K562 (cell line): ENCODE measurements around the gene CNPY2. TPM values are rescaled to one million over a fixed set of nuclear protein-coding genes. Genes with fewer than 3 reads are reported as not detected.
A peak's percentile ranks its signal among the peaks of the same experiment; 100 is the strongest.

Source experiments
- BACH1 ChIP-seq: fragments of 200-800 bp; sonication (Bioruptor generic); IDR thresholded peaks from 2 replicates; pipeline ENCODE4 v1.6.1; 2016; ENCODE audit warnings: missing genetic modification characterization, missing compliant biosample characterization
- HDAC3 ChIP-seq: fragments of 450-650 bp; IDR thresholded peaks from 2 replicates; pipeline ENCODE4 v1.6.1; 2018; ENCODE audit warnings: borderline replicate concordance, mild to moderate bottlenecking, moderate library complexity; ENCODE audit not compliant: partially characterized antibody
- KLF13 ChIP-seq: fragments of 450-650 bp; IDR thresholded peaks from 2 replicates; pipeline ENCODE4 v1.6.1; 2016; ENCODE audit warnings: missing genetic modification characterization, low read depth, mild to moderate bottlenecking, missing compliant biosample characterization, moderate library complexity, borderline replicate concordance
- MEF2D ChIP-seq: conservative IDR thresholded peaks from 2 replicates; pipeline ENCODE4 v1.6.1; 2016; ENCODE audit warnings: low read depth, missing genetic modification characterization, missing compliant biosample characterization
- NEUROD1 ChIP-seq: fragments of 150-350 bp; IDR thresholded peaks from 2 replicates; pipeline ENCODE4 v1.6.1; 2014; ENCODE audit warnings: borderline replicate concordance, low read length, low read depth; ENCODE audit not compliant: partially characterized antibody
- OTX1 ChIP-seq: fragments of 450-650 bp; formaldehyde crosslinking; IDR thresholded peaks from 2 replicates; pipeline ENCODE4 v1.4.0; 2022; ENCODE audit warnings: mild to moderate bottlenecking
- POLR2G ChIP-seq: fragments of 200-400 bp; formaldehyde crosslinking; IDR thresholded peaks from 2 replicates; pipeline ENCODE4 v1.6.1; 2017; ENCODE audit warnings: low read depth, mild to moderate bottlenecking, antibody characterized with exemption, low read length, moderate library complexity
- RAD21 ChIP-seq, 2 experiments: fragments of 250-450 bp in 1 of 2; fragments of 450-650 bp in 1 of 2; sonication (Bioruptor Pico) in 1 of 2; formaldehyde crosslinking in 1 of 2; IDR thresholded peaks in 1 of 2; conservative IDR thresholded peaks in 1 of 2; 2 replicates each; pipeline versions ENCODE4 v1.4.0 to v1.8.0; 2020 to 2022; ENCODE audit warnings: mild to moderate bottlenecking in 2 of 2, moderate library complexity in 1 of 2
- SIRT6 ChIP-seq: IDR thresholded peaks from one replicate; pipeline ENCODE4 v1.6.1; 2012; ENCODE audit warnings: low read depth, mild to moderate bottlenecking, control low read depth, inconsistent platforms, low read length, moderate library complexity
- TRIM24 ChIP-seq, 2 experiments: fragments of 450-650 bp; IDR thresholded peaks; 2 replicates each; pipeline ENCODE4 v1.6.1; 2016
- ZFPM2 ChIP-seq: fragments of 250-450 bp; sonication (Bioruptor Pico); IDR thresholded peaks from 2 replicates; pipeline ENCODE4 v1.5.1; 2022; ENCODE audit warnings: mild to moderate bottlenecking
- ZNF197 ChIP-seq: fragments of 200-800 bp; sonication (Bioruptor generic); IDR thresholded peaks from 2 replicates; pipeline ENCODE4 v1.6.1; 2016; ENCODE audit warnings: low read depth, missing genetic modification characterization, missing compliant biosample characterization
- polyA plus RNA-seq, 8 experiments: library from polyadenylated mRNA; depleted of rRNA in 4 of 8; stranded (reverse) in 5 of 8; unstranded in 3 of 8; fragments of >200 nt; fragmentation: Nextera tagmentation in 2 of 8; fragmentation: Illumina TruSeq in 1 of 8; extraction: Ambion mirVana in 2 of 8; extraction: Trizol in 1 of 8; gene quantifications; 2 replicates each; pipeline versions ENCODE4 v1.2.1 to v1.2.3, GENCODE V29; 2011 to 2014; ENCODE audit warnings: inconsistent platforms in 1 of 8, missing spikeins in 1 of 8
- total RNA-seq, 7 experiments: library from RNA; depleted of rRNA in 6 of 7; stranded (reverse); fragments of >200 nt in 6 of 7; fragmentation: Illumina TruSeq in 2 of 7; extraction: Trizol in 2 of 7; gene quantifications; 2 replicates each; pipeline versions ENCODE4 v1.2.1 to v1.2.3, GENCODE V29; 2011 to 2021; ENCODE audit warnings: low replicate concordance in 1 of 7
- TF ChIP-seq, protein P1 (sequence below): fragments of 450-650 bp; conservative IDR thresholded peaks from 2 replicates; pipeline ENCODE4 v1.6.1; 2016; ENCODE audit warnings: missing genetic modification characterization, low read depth, mild to moderate bottlenecking, control low read depth, missing compliant biosample characterization
- TF ChIP-seq, protein P2 (sequence below): fragments of 450-650 bp; formaldehyde crosslinking; IDR thresholded peaks from 2 replicates; pipeline ENCODE4 v1.4.0; 2022; ENCODE audit warnings: missing genetic modification characterization
- TF ChIP-seq, protein P3 (sequence below): sonication (generic); formaldehyde crosslinking; IDR thresholded peaks from 2 replicates; pipeline ENCODE4 v1.8.0; 2022; ENCODE audit warnings: missing genetic modification reagents, mild to moderate bottlenecking, borderline replicate concordance
- TF ChIP-seq, protein P4 (sequence below): fragments of 450-650 bp; formaldehyde crosslinking; IDR thresholded peaks from 2 replicates; pipeline ENCODE4 v1.4.0; 2022; ENCODE audit warnings: missing genetic modification characterization
- TF ChIP-seq, protein P5 (sequence below): fragments of 250-450 bp; sonication (Bioruptor Pico); IDR thresholded peaks from 2 replicates; pipeline ENCODE4 v1.5.0; 2021; ENCODE audit warnings: mild to moderate bottlenecking, borderline replicate concordance

Gene CNPY2
- total and polyA plus RNA-seq, 9 of the 15 experiments (the other 6 are each of a cell fraction or from before 2014, with no cell fraction given) = 33.8 to 190 (median 138) TPM

DNA sequence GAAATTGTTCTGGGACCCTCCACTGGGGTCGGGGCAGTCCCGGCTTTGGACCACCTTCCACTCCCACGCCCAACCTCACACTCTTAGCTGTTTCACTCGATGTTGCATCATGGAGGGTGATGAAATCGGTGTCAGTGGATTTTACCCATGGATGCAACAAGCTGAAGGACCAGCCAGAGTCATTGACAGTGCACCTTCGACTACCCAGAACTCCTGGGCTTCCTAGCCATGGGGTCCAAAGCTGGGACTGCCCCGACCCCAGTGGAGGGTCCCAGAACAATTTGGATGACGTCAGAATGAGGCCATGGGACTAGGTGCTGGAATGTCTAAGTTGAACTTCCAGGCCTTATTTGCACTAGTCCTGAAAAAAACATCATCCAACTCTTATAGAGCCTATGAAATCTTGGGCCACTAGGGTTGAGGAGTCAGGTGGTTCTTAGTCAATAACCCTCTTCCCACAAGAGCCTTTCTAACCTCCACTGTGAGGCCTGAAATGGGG lies 22.0 kb upstream of the CNPY2 start (continued):
- TF ChIP-seq, protein P1, sequence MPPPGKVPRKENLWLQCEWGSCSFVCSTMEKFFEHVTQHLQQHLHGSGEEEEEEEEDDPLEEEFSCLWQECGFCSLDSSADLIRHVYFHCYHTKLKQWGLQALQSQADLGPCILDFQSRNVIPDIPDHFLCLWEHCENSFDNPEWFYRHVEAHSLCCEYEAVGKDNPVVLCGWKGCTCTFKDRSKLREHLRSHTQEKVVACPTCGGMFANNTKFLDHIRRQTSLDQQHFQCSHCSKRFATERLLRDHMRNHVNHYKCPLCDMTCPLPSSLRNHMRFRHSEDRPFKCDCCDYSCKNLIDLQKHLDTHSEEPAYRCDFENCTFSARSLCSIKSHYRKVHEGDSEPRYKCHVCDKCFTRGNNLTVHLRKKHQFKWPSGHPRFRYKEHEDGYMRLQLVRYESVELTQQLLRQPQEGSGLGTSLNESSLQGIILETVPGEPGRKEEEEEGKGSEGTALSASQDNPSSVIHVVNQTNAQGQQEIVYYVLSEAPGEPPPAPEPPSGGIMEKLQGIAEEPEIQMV (tag) = 0 out of 2 replicates have a peak, but pooled peaks have one; percentile 48
- TF ChIP-seq, protein P2, sequence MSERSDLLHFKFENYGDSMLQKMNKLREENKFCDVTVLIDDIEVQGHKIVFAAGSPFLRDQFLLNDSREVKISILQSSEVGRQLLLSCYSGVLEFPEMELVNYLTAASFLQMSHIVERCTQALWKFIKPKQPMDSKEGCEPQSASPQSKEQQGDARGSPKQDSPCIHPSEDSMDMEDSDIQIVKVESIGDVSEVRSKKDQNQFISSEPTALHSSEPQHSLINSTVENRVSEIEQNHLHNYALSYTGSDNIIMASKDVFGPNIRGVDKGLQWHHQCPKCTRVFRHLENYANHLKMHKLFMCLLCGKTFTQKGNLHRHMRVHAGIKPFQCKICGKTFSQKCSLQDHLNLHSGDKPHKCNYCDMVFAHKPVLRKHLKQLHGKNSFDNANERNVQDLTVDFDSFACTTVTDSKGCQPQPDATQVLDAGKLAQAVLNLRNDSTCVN (CRISPR knock-in tag) = 0 out of 2 replicates have a peak, but pooled peaks have one; percentile 33
- no peak; the same call in 1 of the 2 replicates for TF ChIP-seq KLF13 (tag)
- peak; percentile 86; the same call in 1 of the 2 replicates for TF ChIP-seq ZNF197 (CRISPR knock-in tag)
- peak; percentile 87 for TF ChIP-seq TRIM24 (IDR thresholded peaks at IDR 0.05)
- TF ChIP-seq OTX1 (CRISPR knock-in tag) = no peak
- TF ChIP-seq MEF2D (tag) = 0 out of 2 replicates have a peak, but pooled peaks have one; percentile 17
- TF ChIP-seq, protein P3, sequence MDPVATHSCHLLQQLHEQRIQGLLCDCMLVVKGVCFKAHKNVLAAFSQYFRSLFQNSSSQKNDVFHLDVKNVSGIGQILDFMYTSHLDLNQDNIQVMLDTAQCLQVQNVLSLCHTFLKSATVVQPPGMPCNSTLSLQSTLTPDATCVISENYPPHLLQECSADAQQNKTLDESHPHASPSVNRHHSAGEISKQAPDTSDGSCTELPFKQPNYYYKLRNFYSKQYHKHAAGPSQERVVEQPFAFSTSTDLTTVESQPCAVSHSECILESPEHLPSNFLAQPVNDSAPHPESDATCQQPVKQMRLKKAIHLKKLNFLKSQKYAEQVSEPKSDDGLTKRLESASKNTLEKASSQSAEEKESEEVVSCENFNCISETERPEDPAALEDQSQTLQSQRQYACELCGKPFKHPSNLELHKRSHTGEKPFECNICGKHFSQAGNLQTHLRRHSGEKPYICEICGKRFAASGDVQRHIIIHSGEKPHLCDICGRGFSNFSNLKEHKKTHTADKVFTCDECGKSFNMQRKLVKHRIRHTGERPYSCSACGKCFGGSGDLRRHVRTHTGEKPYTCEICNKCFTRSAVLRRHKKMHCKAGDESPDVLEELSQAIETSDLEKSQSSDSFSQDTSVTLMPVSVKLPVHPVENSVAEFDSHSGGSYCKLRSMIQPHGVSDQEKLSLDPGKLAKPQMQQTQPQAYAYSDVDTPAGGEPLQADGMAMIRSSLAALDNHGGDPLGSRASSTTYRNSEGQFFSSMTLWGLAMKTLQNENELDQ (CRISPR knock-in tag) = 0 out of 2 replicates have a peak, but pooled peaks have one; percentile 50
- TF ChIP-seq SIRT6 = no peak
- TF ChIP-seq POLR2G = peak; percentile 31; the same call in 1 of the 2 replicates
- peak; percentile 81 for TF ChIP-seq BACH1
- TF ChIP-seq, protein P4, sequence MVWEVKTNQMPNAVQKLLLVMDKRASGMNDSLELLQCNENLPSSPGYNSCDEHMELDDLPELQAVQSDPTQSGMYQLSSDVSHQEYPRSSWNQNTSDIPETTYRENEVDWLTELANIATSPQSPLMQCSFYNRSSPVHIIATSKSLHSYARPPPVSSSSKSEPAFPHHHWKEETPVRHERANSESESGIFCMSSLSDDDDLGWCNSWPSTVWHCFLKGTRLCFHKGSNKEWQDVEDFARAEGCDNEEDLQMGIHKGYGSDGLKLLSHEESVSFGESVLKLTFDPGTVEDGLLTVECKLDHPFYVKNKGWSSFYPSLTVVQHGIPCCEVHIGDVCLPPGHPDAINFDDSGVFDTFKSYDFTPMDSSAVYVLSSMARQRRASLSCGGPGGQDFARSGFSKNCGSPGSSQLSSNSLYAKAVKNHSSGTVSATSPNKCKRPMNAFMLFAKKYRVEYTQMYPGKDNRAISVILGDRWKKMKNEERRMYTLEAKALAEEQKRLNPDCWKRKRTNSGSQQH (CRISPR knock-in tag) = peak; percentile 68; the same call in 1 of the 2 replicates
- peak; percentile 5 for TF ChIP-seq HDAC3
- 0 out of 4 replicates have a peak, but pooled peaks of 1 of the 2 experiments have one; percentile 8 for TF ChIP-seq RAD21 (CRISPR knock-in tag; conservative IDR thresholded peaks at IDR 0.05 in 1 of 2, IDR thresholded peaks at IDR 0.05 in 1 of 2)
- TF ChIP-seq ZFPM2 (CRISPR knock-in tag) = 0 out of 2 replicates have a peak, but pooled peaks have one; percentile 13
- peak; percentile 64 for TF ChIP-seq NEUROD1
- TF ChIP-seq, protein P5, sequence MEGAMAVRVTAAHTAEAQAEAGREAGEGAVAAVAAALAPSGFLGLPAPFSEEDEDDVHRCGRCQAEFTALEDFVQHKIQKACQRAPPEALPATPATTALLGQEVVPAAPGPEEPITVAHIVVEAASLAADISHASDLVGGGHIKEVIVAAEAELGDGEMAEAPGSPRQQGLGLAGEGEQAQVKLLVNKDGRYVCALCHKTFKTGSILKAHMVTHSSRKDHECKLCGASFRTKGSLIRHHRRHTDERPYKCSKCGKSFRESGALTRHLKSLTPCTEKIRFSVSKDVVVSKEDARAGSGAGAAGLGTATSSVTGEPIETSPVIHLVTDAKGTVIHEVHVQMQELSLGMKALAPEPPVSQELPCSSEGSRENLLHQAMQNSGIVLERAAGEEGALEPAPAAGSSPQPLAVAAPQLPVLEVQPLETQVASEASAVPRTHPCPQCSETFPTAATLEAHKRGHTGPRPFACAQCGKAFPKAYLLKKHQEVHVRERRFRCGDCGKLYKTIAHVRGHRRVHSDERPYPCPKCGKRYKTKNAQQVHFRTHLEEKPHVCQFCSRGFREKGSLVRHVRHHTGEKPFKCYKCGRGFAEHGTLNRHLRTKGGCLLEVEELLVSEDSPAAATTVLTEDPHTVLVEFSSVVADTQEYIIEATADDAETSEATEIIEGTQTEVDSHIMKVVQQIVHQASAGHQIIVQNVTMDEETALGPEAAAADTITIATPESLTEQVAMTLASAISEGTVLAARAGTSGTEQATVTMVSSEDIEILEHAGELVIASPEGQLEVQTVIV (CRISPR knock-in tag) = no peak
